ENCODE data around the gene RIMS4.
"Not testable (repeated sequence)": the region's sequence is repeated elsewhere in the genome, so short reads cannot be mapped to it uniquely, and the experiment has no call there.

RIMS4 gene

DNA sequence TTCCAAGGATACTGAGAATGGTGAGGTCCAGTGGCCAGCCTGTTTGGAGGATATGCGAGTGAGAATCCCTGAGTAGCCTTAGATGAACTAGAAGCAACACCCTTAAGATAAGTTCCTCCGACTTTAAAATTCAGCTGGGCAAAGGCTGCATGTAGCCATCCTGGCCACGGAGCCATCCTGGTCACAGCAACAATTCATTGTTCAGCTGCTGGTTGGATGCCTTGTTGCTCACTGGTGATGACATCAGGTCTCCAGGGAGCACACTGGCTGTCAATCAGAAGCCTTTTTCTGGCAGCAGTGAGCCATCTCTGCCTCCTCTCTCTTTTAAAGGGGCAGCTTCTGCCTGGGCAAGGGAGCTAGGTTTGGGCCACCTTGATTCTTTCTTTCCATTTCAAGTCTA, 22.4 kb upstream of the RIMS4 start:
- FAIRE-seq, result no peak
- DNase-seq (ENCODE audit: extremely low spot score, insufficient read length, low read depth), result no peak

DNA sequence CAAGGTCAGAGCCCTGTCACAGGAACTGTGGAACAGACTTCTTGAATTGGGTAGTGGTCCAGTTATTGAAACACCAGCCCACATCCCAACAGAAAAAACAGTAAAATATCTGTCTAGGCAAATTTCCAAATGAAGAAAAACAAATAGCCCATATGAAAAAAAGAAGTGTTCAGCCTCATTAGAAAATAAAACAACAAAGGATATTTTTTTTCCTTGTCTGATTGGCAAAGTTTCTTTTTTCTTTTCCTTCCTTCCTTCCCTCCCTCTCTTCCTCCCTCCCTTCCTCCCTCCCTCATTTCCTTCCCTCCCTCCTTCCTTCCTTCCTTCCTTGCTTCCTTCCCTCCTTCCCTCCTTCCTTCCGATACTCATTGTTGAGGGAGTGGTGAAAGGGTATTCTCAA, 20.6 kb upstream of the RIMS4 start:
- DNase-seq (ENCODE audit: extremely low spot score, insufficient read length, low read depth), result no peak
- FAIRE-seq, result no peak

DNA sequence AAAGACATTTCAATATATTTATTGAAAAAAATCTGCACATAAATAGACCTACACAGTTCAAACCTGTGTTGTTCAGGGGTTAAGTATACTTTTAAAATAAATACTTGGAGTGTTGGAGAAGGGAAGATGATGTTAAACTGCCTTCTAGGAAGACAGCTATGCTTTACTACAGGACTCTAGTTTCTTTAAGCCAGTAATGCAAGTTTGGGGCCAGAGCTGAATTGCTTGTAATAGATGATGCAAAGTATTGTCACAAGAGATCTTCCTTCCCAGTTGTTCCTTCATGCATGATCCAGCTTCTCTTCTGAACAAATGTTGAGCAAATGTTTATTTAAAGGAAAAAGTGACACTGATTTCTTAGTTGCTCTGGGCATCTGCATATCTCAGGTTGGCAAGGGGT, 20.2 kb upstream of the RIMS4 start:
- FAIRE-seq (no peak), DNase-seq (ENCODE audit: extremely low spot score, insufficient read length, low read depth) (no peak)

DNA sequence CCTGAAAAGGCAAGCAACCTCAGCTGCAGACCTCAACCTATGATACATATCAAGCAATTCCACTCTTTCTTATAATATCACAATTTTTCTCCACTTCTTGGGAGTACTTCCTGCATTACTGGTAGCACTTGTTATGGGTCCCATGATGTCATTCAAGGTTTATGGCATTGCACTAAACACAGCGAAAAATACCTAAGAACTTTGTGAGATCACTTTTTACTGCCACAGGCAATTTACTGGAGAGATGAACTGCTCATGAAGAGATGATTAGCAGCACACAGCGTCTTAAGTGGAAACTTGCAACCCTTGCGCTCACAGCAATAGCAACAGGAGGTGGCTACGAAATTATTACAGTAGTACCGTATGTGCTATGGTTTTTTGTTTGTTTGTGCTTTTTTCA, 19.3 kb upstream of the RIMS4 start:
- no peak for DNase-seq (ENCODE audit: extremely low spot score, insufficient read length, low read depth)
- no peak for FAIRE-seq

DNA sequence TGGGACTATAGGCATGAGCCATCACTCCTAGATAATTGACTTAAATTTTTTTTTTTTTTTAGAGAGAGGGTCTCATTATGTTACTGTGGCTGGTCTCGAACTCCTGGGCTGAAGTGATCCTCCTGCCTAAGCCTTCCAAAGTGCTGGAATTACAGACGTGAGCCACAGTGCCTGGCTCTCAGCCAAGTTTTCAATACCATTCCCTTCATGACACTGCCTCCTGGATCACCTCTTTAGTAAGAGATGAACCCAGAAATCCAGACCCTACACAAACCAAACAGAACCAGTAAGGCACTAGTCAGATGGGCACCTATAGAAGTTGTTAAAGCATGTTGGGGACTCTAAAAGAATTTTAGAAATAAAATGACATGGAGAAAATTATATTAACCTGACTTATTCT, 18.3 kb upstream of the RIMS4 start:
- no peak for FAIRE-seq
- no peak for DNase-seq (ENCODE audit: extremely low spot score, insufficient read length, low read depth)

DNA sequence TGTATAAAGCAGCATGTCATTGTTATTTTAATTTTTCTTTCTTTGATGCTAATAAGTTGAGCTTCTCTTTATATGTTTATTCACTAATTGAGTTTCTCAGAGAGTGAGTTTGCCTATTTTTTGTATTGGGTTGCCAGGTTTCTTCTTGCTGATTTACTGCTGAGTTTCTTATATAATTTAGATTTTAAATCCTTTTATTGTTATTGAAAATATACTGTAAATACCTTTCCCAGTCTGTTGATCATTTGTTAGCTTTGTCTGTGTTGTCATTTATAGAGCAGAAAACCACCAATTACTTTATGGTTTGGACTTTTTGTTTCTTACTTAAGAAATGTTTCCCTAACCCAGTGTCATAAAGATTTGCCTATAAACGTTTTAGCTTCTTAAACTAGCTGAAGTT, 17.1 kb upstream of the RIMS4 start:
- no peak for FAIRE-seq
- DNase-seq (ENCODE audit: extremely low spot score, insufficient read length, low read depth), result no peak

DNA sequence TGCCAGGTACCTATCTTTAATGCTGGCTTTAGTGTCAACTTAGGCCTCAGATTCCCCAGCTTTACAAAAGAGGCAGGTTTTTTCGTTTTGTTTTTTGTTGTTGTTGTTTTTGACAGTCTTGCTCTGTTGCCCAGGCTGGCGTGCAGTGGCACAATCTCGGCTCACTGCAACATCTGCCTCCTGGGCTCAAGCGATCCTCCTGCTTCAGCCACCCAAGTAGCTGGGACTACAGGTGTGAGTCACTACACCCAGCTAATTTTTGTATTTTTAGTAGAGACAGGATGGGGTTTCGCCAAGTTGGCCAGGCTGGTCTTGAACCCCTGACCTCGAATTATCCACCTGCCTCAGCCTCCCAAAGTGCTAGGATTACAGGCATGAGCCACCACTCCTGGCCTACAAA, 11.2 kb upstream of the RIMS4 start:
- FAIRE-seq; DNase-seq (ENCODE audit: extremely low spot score, insufficient read length, low read depth): not testable (repeated sequence)

DNA sequence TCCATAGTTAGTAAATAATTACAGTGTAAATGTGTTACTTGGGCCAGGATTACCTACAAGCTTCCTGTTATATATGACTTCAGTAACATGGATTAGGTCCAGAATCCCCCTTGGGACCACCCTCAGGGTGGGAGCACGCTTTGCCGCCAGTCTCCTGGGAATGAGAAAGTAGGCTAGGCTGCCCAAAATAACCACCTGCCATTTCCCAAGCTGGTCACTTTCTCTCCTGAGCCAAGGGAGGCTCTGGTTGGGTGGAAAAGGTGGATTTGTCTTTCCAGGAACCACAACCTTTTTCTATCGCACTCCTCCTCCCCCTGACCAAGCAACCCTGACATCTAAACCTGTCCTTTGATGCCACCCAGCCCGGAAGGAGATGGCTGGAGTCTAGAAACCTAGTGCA, 9.6 kb upstream of the RIMS4 start:
- DNase-seq (ENCODE audit: extremely low spot score, insufficient read length, low read depth) (no peak), FAIRE-seq (no peak)

DNA sequence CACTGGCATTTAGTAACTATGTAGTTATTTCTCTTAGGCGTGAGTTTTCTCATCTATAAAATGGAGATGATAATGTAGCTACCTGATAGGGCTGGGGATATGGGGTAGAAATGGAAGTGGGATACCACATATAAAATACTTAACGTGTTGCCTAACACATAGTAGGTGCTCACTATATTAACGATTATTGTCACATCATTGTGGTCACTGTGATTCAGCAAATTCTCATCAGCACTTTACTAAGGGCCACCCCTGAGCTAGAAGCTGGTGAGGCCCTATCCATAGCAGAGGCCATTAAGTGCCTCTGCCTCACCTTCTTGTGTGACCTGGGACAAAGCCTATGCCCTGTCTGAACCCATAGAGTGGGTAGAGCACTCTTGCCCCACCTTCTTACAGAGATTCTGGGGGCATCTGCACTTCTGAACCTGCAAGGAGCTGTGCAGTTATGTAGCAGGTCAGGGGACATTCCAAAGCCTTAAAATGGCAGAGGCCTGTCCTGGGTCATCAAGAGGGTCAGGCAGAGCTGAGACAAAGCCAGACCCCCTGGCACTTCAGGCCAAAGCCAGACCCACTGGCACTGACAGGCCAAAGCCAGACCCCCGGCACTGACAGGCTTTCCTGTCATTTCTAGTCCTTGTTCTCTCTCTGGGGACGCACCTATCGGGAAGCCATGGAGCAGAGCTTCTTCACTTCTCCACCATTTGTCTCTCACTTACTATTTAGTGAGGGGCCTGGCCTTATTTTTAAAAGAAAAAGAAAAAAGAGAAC, 7.0 kb upstream of the RIMS4 start:
- FAIRE-seq (no peak), DNase-seq (ENCODE audit: extremely low spot score, insufficient read length, low read depth) (no peak)

DNA sequence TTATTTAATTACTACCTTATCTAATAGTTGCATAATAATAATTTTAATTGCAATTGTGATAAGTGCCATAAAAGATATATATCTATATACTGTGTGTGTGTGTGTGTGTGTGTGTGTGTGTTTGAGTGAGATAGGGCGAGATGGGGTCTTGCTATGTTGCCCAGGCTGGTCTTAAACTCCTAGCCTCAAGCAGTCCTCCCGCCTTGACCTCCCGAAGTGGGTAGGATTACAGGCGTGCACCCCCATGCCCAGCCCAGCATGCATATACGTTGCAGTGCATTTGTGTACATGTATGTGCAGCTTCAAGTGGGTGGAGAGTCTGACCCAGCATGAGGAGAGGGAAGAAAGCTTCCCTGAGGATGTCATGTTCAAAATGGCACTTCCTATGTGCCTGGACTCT, 4.6 kb upstream of the RIMS4 start:
- DNase-seq (ENCODE audit: extremely low spot score, insufficient read length, low read depth) (no peak), FAIRE-seq (no peak)

DNA sequence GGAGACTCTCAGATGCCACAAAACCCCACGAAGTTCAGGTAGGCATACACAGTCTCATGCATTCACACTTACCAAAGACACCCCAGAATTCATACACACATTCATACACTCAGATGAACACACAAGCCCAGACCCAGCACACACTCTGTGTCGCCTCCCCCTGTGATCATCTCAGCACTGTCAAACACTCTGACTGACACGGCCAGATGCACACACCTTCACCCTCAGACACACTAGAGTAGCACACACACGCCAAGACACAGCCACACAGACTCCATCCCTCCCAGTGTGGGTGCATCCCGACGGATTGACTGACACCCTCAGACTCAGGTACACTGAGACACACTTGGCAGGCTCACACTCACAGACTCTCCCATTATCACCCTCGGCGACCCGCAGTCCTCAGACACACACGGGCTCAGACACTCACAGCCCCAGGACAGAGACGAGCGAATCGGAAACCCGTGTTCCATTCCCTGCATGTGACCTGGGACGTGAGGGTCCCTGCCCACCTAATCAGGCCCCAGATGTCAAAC, 872 bp upstream of the RIMS4 start:
- DNase-seq (ENCODE audit: extremely low spot score, insufficient read length, low read depth) (no peak), FAIRE-seq (no peak)

DNA sequence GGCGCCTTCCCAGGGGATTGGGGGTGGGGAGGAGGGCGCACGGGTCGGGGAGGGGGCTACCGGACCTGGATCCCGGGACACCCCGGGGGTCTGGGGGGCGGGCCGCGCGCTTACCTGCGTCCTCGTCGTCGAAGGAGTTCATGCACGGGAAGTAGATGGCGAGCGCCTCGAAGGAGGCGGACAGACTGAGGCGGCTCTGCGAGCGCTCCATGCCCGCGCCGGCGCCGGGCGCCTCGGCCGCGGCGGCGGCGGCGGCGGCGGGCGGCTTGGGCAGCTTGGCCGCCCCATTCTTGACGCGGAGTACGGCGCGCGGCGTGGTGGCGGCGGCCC, 320 bp downstream of the RIMS4 start:
- DNase-seq (ENCODE audit: extremely low spot score, insufficient read length, low read depth) (no peak), FAIRE-seq (no peak)

DNA sequence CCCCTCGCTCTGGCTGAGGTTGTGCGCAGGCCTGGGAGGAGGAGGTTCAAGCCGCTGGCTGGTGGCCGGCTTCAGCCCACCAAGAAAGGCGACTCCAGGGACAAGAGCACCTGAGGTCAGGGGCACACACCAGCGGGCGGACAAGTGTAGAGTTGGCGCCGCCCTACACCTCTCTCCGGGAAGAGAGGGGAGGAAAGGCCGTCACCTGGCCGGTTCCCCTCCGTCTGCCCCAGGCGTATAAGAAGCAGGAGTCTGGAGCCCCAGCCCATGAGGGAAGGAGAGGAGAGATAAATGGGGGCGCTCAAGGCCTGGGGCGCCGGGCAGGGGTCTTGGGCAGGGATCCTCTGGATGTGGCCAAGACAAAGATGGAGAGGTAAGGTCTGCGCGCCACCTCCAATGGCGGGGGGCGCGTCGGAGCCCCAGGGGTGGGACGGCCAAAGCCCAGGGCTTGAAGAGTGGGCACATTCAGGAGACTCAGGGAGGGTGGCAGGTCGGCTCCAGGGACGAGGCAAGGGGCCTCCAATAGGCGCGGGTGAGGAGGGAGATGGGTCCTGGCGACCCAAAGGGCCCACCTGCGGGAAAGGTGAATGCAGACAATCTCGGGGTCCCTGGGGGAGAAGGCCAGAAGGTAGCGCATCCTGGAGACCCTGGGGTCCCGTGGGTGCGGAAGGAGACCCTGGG, 826 bp downstream of the RIMS4 start:
- no peak for DNase-seq (ENCODE audit: extremely low spot score, insufficient read length, low read depth)
- FAIRE-seq, result no peak

DNA sequence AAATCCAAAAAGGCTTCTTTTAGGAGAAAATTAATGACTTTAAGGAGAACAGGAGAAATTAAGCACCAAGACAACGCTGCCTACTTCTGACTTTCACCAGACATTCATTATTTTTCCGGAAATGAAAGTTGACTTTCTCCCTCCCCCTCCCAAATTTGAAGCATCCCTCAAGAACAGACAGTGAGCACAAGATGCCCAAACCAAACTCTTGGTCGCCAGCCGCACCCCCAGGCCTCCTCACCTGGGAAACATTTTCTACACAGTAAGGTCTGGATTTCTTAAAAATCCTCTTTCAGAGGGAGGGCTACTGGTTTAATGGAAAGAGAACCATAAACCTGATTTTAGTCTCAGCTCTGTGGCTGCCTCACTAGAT, 2.7 kb downstream of the RIMS4 start:
- DNase-seq (ENCODE audit: extremely low spot score, insufficient read length, low read depth) (no peak), FAIRE-seq (no peak)

DNA sequence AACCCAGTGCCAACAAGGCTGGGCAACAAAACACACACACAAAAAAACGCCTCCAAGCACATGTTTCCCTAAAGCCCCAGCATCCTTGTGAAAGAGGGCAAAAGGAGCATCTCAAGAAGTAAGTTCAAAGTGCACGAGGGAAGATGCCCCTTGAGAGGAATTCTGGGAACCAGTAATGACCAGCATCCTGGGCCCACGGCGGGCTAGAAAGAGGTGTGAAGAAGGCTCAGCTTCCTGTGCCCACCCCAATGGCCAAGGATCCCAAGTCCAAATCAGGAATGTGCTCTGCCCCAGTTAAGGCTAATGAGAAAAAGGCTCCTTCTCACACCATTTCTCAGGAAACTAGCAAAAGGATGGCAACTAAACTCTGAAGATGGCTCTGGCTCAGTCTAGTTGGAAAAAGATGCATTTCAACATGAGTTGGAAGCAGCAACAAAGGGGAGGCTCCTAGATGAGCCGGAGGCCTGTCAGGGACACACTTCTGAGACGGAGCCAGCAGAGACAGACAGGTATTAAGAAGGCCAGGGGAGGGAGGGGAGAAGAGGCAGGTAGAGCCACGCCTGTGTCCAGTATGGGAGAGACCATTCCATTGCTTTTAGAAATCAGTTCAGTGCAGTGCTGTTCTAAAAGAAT, 3.2 kb downstream of the RIMS4 start:
- FAIRE-seq, result no peak

DNA sequence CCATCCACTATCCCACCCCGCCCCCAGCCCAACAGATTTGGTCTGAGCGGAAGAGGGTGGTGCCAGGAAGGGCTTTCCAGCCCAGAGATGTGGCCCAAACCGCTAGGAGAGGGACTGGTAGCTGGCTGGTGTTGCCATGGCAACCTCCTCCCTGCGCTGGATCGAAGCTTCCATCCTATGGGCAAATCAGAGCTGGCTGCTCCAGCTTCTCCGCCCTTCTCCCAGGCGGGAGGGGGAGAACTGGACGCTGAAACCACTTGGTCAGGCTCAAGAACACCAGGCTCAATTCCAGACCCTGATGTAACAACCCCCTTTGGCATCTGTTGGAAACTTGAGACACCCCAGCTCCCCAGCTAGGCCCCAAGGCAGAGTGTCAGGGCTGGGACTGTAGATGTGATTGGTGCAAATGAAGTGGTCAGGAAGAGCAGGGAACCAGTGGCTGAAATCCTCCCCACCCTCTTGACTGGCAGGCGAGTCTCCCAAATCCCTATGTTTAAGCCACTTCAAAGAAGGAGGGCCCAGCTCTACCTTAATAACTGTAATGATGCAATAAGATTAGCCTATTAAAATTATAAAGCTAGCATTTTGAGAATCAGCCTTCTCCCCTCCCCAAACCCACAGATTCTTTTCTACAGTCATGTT, 4.2 kb downstream of the RIMS4 start:
- FAIRE-seq (no peak), DNase-seq (ENCODE audit: extremely low spot score, insufficient read length, low read depth) (no peak)

More for the DNA sequence above, 3.2 kb downstream of the RIMS4 start:
- DNase-seq (ENCODE audit: extremely low spot score, insufficient read length, low read depth), result no peak

DNA sequence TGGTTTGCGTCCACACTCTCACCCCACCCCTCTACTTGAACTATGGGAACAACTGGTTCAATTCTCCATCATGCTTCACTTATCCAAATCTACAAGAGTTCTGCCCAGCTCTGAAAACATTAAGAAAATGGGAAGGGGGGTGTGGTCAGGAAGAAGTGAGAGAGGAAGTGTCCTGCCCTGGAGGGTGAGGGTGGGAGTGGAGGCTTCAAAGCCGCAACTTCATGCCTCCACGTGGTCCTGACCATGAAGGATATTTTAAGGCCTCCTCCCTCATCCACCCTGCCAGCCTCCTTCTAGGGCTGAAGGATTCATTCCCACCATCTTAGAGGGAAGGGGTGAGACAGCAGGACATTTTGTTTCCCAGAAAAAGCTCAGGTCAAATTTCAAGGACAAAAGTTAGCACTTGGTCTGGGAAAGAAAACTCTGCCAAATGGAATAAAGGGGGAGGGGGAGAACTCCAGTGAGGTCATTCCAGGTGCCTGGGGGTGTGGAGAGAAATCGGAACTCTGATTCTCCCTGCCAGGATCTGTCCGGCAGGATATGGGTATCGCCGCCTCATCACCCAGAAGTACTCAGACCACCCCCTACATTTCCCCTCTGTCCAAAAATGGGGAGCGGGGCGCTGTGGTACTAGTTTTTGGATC, 4.9 kb downstream of the RIMS4 start:
- FAIRE-seq, result no peak

DNA sequence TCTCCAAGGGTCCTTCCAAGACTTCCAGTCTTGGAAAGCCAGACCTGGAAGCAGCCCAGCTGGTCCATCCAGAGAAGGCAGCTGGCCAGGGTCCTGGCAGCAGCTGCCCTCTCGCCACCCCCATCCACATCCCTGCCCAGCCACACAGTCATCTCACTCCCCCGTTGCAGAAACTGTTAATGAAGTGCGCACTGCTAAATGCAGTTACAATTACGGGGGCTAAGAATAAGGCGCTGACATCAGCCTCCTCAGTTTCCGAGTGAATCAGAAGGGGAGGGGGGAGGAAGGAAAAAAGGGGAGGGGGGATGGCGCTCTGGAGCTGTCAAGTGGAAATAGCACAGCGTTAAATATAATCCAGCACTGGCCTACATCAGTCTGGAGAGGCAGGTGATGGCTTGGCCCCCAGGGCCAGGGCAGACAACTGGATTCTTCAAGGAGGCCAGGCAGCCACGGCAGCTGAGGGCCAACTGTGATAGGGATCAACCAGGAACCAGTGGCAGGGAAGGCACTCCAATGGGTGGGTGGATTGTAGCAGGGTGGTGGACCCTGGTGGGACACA, 6.9 kb downstream of the RIMS4 start:
- no peak for FAIRE-seq
- no peak for DNase-seq (ENCODE audit: extremely low spot score, insufficient read length, low read depth)

More for the DNA sequence above, 4.9 kb downstream of the RIMS4 start:
- DNase-seq (ENCODE audit: extremely low spot score, insufficient read length, low read depth), result no peak

DNA sequence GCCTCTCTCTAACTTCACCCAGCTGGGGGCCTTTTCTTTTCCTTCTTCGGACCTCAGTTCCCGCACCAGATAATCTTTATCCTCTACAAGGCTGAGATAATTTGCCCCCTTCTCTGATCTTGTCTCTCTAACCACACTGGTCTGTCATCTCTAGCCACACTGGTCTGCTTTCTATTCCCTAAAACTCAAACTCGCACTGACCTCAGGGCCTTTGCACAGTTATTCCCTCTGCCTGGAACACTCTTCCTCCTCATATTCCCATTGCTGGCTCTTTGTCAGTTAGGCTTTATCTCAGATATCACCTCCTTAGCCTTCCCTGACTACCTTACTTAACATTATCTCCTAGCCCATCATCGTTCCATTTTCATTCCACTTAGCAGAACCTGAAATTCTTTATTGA, 7.6 kb downstream of the RIMS4 start:
- FAIRE-seq, result no peak
- no peak for DNase-seq (ENCODE audit: extremely low spot score, insufficient read length, low read depth)

DNA sequence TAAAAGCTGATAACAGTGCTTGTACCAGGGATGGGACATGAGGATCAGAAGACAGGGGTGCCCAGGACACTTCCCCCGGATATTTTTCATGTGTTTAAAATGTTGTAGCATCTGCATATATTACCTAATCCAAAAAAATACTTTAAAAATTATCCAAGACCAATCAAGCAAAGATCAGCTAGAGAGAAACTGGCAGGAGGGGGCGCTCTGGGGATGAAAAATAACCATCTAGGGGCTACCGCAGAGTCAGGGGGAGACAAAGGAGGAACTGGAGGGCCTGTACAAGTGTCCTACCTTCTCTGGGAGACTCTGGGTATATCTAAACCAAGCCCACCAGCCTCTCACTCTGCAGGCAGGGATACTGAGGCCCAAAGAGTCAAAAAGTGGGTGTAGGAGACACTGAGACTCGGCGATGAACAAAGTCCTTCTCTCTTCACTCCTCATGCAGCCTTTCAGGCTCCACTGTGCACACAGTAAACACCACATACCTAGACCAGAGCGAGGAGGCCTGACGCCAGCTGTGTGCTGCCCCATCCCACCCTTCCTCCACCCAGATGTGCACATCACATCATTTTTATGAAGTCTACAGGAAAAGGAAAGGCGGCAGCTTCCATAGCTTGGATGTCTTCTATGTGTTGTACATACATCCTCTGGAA, 9.8 kb downstream of the RIMS4 start:
- no peak for DNase-seq (ENCODE audit: extremely low spot score, insufficient read length, low read depth)
- FAIRE-seq, result no peak

Measured in GM18507 (cell line).